Stimulated activated CD4-positive, alpha-beta T cell treated with anti-CD3 and anti-CD28 coated beads, Interleukin-2, amount 100 ng/mL, for 24 hours (primary cell): ENCODE results near the gene PRKAG3.

Experiments
- DNase-seq, 2 donors: peaks; one replicate each; pipeline ENCODE4 v3.0.0-alpha.2; 2020

PRKAG3 gene

GRCh38 chr2:218837495-218837894, 5.9 kb upstream of the PRKAG3 start:
- DNase-seq = no peak

- no peak for DNase-seq
These were observed 3.1 kb upstream of the PRKAG3 start for GRCh38 chr2:218834685-218835084.

- no peak for DNase-seq
These were observed 1.5 kb upstream of the PRKAG3 start for GRCh38 chr2:218833023-218833609.

DNA sequence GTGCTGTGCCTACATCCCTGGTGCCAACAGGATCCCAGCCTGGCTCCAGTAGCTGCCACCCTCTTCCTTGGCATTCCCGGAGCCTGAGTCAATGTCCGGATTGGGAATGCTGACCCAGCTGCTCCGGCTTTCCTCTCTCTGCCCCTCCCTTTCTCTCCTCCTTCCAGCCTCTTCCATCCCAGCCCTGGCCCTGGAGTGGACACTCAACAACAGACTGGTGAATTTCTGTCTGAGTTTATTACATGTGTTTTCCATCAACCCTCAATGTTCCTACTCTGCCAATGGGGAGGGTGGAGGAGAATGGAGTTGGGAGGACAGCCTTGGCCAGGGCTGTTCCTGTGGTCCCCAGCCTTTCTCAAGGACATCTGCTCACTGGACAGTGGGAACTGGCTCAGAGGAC, 917 bp upstream of the PRKAG3 start:
- no peak for DNase-seq

DNA sequence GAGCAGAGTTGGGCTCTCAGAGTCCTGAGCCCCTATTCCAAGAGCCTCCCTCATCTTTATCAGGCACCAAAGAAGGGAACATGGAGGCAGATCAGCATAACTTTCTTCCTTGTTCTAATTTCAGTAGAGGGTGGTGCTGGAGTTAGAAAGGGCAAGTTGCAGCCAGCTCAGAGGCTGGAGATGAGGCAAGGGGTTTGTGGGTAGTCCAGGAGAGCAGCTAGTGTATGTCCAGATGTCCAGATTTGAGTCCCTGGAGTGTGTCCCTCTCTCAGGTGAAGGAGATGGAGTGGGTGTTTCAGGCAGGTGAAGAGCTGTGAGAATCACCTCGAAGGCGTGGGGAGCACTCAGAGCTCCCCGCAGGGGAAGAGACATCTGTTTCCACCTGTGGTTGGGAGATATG, 478 bp upstream of the PRKAG3 start:
- no peak for DNase-seq

- no peak for DNase-seq
These were observed 887 bp downstream of the PRKAG3 start for GRCh38 chr2:218830526-218831306.

DNA sequence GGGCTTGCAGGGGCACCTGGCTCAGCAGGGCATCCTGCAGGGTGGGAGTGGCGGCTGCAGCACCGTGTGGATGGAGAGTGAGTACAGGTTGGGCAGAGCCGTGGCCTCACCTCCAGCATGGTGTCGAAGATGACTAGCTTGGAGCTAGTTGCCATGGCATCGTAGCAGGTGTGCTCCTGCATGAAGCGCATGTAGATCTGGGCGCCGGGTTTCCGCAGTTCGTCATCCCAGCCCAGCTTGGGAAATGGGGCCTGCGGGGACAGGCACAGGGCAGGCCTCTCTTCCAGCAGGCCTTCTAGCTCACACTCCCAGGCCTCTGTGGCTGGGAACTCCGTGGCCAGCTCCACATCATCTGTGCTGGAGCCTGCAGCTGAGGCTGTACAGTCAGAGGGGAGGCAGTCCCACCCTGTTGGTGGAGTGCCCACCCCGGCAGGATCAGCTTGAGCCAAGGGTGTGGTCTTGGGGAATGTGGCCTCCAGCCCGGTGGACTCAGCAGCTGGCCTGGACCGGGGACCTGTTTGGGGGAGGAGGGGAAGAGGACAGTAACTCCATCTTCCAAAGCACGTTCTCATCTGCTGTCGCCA, 1.6 kb downstream of the PRKAG3 start:
- no peak for DNase-seq

DNA sequence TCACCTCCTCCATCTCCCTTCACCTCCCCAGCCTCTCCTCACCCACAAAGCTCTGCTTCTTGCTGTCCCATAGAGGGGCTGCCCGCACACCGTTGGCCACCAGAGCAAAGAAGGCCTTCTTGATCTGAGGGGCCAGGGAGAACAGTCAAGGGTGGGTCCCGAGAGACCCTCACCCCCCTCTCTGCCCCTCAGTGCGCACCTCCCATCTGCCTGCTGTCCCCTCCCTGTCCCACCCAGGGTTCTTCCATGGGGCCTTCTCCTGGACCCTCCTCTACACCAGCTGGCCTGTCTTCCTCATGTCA, 3.2 kb downstream of the PRKAG3 start:
- DNase-seq = no peak

- no peak for DNase-seq
These were observed 3.7 kb downstream of the PRKAG3 start for GRCh38 chr2:218827701-218828476.

- no peak for DNase-seq
These were observed 4.8 kb downstream of the PRKAG3 start for GRCh38 chr2:218826791-218827190.

GRCh38 chr2:218824004-218824403, 7.6 kb downstream of the PRKAG3 start:
- no peak for DNase-seq

DNA sequence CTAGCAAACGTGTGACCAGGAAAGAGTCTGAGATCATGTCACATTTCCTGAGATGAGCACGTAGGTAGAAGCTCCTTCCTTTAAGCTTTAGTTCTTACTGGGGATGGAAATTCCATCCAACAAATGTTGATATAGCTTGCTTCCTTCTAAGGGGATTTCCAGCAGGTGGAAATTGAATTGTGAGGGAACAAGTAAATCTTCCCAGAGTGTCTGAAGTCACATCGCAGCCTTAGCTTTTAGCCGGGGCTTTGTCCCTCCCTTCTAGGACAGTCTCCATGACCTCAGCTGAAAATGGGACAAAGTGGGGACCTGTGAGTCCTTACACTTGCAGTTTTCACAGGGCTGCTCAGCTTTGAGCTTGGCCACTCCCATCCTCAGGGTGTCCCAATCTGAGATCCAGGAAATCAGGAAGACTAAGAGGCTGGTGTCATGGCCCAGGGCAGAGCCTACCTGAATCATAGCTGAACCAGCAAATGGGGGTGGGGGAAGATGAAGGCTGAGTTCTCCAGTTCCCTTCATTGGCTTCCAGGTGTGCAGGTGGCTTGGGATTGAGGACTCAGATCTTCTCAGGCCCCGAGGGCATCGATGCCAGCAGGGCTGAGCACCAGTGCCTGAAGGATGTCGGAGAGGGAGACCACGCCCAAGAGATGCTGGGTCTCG, 8.3 kb downstream of the PRKAG3 start:
- no peak for DNase-seq

- no peak for DNase-seq
These were observed 9.0 kb downstream of the PRKAG3 start for GRCh38 chr2:218822622-218823021.

GRCh38 chr2:218821605-218822211, 9.9 kb downstream of the PRKAG3 start:
- DNase-seq = no peak

DNA sequence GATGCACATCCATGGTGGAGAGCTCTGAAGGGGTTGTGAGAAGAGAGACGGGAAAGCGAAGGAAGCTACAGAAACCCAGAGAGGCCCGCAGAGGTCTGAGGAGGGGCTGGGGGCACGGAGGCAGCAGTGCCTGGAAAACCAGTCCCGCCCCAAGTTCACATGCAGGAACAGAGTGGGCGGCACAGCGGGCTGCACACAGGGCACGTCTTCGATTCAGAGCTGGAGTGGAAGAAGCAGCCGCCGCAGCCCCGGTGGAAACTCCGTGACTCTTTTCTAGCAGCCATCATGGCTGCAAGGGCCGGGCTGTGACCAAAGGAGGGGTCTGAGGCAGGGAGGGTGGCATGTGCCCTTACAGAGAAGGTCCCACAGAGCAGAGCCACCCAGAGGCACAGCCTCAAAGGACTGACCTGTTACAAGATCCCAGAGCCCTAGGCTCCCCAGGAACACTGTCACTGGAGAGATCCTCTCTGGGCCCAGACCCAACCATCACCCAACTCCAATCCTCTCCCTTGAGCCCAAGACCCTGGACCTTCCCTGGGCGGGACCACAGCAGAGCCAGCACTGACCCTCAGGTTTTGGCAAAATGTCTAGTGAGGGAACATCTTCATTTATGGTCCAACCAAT, 10.7 kb downstream of the PRKAG3 start:
- DNase-seq = no peak

DNA sequence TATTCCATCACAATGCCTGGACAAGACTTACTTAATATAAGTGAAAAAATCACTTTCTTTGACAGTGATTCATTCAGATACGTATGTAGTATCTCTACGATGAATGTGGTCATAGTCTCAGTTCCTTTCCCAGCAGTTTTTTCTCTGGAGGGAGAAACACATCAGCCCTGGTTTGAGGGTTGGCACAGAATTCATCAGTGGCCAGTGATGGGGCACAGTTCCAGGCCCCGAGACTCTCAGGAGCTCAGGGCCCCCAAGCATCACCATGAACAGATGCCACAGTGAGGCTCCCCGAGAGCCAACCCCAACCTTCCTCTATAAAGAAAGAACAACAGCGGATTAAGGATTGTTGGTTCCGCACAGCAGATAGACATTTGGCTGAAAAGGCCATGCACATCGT, 12.5 kb downstream of the PRKAG3 start:
- no peak for DNase-seq

DNA sequence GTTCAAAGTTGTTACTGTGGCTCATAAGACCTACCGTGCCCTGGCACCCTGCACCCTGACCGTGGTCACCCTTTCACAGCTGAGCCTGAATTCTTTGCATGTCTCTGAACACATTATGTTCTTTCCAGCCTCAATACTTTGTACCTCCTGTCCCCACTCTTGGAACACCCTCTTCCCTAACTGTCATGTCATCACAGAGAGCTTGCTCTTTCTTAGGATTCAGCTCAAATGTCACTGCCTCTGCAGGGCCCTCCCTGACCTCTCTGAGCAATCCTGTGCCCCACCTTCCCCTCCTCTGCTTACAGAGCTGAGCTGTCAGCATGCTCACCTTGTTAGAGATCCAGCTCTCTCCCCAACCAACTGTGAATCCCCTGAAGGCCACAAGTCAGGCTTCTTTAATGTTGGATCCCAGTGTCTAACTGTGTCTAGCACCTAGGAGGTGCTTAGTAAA, 15.0 kb downstream of the PRKAG3 start:
- no peak for DNase-seq

- DNase-seq = no peak
These were observed 16.0 kb downstream of the PRKAG3 start for GRCh38 chr2:218815649-218816048.

DNA sequence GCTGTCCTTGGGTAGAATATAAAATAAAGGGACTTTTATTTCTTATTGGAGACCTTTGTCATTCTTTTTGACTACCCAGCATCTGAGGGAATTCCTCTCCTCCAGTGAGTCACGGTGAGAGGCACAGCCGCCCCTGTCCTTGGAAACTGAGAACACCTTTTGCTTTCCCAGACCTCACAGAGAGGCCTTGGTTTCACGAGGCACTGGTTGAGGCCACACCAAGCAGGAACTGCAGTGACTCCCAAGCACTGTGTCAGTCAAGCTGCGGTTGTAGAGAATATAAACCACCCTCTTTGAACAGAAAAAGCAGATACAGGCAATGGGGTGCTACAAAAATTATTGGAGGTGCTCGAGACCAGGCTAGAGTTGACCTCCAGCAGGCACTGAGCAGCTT, 16.4 kb downstream of the PRKAG3 start:
- no peak for DNase-seq

DNA sequence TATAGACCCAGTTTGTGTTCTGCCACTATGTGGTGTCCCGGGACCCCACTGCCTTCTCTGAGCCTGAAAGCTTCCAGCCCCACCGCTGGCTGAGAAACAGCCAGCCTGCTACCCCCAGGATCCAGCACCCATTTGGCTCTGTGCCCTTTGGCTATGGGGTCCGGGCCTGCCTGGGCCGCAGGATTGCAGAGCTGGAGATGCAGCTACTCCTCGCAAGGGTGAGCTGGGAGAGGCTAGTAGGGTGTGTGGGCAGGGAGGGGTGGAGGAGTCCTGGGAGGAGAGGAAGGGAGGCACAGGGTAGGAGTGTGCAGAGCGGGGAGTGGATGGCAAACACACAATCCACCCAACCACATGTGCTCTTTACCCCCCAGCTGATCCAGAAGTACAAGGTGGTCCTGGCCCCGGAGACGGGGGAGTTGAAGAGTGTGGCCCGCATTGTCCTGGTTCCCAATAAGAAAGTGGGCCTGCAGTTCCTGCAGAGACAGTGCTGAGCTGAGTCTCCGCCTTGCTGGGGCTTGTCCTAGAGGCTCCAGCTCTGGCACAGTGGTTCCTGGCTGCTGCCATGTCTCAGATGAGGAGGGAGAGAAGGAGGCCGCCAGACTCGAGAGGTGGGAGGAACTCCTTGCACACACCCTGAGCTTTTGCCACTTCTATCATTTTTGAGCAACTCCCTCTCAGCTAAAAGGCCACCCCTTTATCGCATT, 16.9 kb downstream of the PRKAG3 start:
- DNase-seq = no peak

DNA sequence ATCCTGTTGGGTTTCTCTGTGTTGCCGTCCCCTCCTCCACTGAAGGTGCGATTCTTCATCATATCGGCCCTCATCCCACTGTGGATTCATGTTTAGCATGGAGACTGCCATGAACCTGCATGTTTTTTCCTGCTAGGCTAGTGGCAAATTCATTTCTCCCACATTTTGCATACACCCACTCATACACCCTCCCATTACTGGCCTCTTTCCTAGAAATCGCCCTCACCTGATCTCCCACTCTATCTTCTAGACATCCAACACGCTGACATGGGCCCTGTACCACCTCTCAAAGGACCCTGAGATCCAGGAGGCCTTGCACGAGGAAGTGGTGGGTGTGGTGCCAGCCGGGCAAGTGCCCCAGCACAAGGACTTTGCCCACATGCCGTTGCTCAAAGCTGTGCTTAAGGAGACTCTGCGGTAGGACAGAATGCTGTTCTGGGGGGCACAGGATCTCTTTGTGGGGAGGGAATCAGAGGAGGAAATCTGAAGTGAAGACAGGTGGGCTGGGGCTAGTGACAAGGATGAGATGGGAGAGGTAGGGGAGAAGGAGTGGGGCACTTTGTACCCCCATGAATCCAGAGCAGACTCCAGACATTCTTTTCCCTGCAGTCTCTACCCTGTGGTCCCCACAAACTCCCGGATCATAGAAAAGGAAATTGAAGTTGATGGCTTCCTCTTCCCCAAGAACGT, 17.7 kb downstream of the PRKAG3 start:
- DNase-seq = no peak
